K562 (cell line): ENCODE measurements around the gene ZNF318. TPM values are rescaled to one million over a fixed set of nuclear protein-coding genes. Genes with fewer than 3 reads are reported as not detected.
A peak's percentile ranks its signal among the peaks of the same experiment; 100 is the strongest.

Experiments used
- ATAC-seq: fragments of 200-7000 bp; cut with Tn5 transposase; 3 replicates; pipeline ENCODE4 v1.9.1; 2020; ENCODE audit warnings: moderate library complexity
- BruUV-seq: library from RNA; stranded (reverse); fragments of 400-500 nt; replicated peaks from 2 replicates; lab custom pipeline; 2021; lab: Mats Ljungman, UMichigan
- CTCF ChIA-PET: fragments of 300-600 bp; formaldehyde crosslinking; extraction: SDS; loops from one replicate; lab custom pipeline; 2021; ENCODE audit warnings: low intra/inter-chr PET ratio; lab: Yijun Ruan, JAX
- POLR2A ChIA-PET: fragments of 300-600, 350-650 bp; sonication (Branson Sonifier 250); formaldehyde crosslinking; extraction: SDS; loops from one replicate; lab custom pipeline; 2021; ENCODE audit warnings: antibody characterized with exemption, inconsistent platforms; lab: Yijun Ruan, JAX
- DNase-seq, 4 experiments: peaks; one replicate each; pipeline versions ENCODE4 v3.0.0 to v3.0.0-alpha.2; 2011 to 2018; ENCODE audit warnings: low spot score in 3 of 4, mixed read lengths in 3 of 4; ENCODE audit errors: extremely low read depth in 1 of 4
- FAIRE-seq: peaks from 2 replicates; lab custom pipeline; 2011; peaks lifted over from hg19 to GRCh38; lab: Jason Lieb, UNC
- H2AFZ ChIP-seq: 2 replicates; pipeline ENCODE4 v1.6.0; 2011; ENCODE audit warnings: low read depth, low read length, control low read depth, inconsistent platforms
- H3K27ac ChIP-seq: fragments of 200-600 bp; 3 replicates; pipeline ENCODE4 v1.8.0; 2011; ENCODE audit warnings: low read depth, mild to moderate bottlenecking, control low read depth, inconsistent platforms, low read length, moderate library complexity, mixed read lengths; ENCODE audit errors: extremely low read depth
- H3K27me3 ChIP-seq, 2 experiments: fragments of 300-600 bp in 1 of 2; 2 replicates in 1 of 2; 3 replicates in 1 of 2; pipeline versions ENCODE4 v1.6.0 to v1.8.0; 2011; ENCODE audit warnings: inconsistent platforms in 2 of 2, low read length in 2 of 2, mild to moderate bottlenecking in 1 of 2, mixed read lengths in 1 of 2, moderate library complexity in 1 of 2; ENCODE audit not compliant: control insufficient read depth in 2 of 2, insufficient read depth in 2 of 2
- H3K36me3 ChIP-seq: fragments of 300-600 bp; 3 replicates; pipeline ENCODE4 v1.8.0; 2011; ENCODE audit warnings: mild to moderate bottlenecking, low read length, inconsistent platforms; ENCODE audit not compliant: control insufficient read depth, insufficient read depth
- H3K4me1 ChIP-seq, 2 experiments: fragments of 200-600 bp in 1 of 2; replicated peaks in 1 of 2; 2 replicates in 1 of 2; 3 replicates in 1 of 2; pipeline versions ENCODE4 v1.5.1 to v1.8.0; 2011; ENCODE audit warnings: inconsistent platforms in 2 of 2, low read length in 2 of 2, mild to moderate bottlenecking in 1 of 2, mixed read lengths in 1 of 2, moderate library complexity in 1 of 2; ENCODE audit not compliant: control insufficient read depth in 2 of 2, insufficient read depth in 2 of 2
- H3K4me2 ChIP-seq: 2 replicates; pipeline ENCODE4 v1.6.1; 2011; ENCODE audit warnings: low read length, control low read depth, inconsistent platforms, mixed read lengths; ENCODE audit not compliant: insufficient read depth
- H3K4me3 ChIP-seq: fragments of 200-600 bp; sonication (generic), shearing (Covaris generic); 2 replicates; pipeline ENCODE4 v1.5.1; 2016; ENCODE audit warnings: control low read depth, inconsistent platforms
- H3K79me2 ChIP-seq: fragments of 200-600 bp; 3 replicates; pipeline ENCODE4 v1.8.0; 2011; ENCODE audit warnings: low read length, inconsistent platforms; ENCODE audit not compliant: control insufficient read depth, insufficient read depth
- H3K9ac ChIP-seq, 2 experiments: 2 replicates each; pipeline versions ENCODE4 v1.6.0 to v1.6.1; 2011; ENCODE audit warnings: low read depth in 2 of 2, low read length in 2 of 2, control low read depth in 1 of 2, inconsistent platforms in 1 of 2, mild to moderate bottlenecking in 1 of 2, mixed read lengths in 1 of 2; ENCODE audit not compliant: insufficient read depth in 1 of 2
- H3K9me1 ChIP-seq: one replicate; pipeline ENCODE4 v1.6.0; 2011; ENCODE audit warnings: inconsistent platforms, mild to moderate bottlenecking, low read length, moderate library complexity; ENCODE audit not compliant: control insufficient read depth, insufficient read depth
- H3K9me3 ChIP-seq: replicated peaks from 2 replicates; pipeline ENCODE4 v1.5.1; 2011; ENCODE audit warnings: low read depth, low read length, inconsistent platforms; ENCODE audit not compliant: control insufficient read depth, insufficient read depth
- H4K20me1 ChIP-seq: replicated peaks from 2 replicates; pipeline ENCODE4 v1.6.1; 2011; ENCODE audit warnings: low read length, inconsistent platforms, mixed read lengths; ENCODE audit not compliant: control insufficient read depth, insufficient read depth
- CBFA2T3 ChIP-seq: fragments of 450-650 bp; IDR thresholded peaks from 2 replicates; pipeline ENCODE4 v1.6.1; 2017
- FOSL1 ChIP-seq: fragments of 200-800 bp; sonication (Bioruptor generic); conservative IDR thresholded peaks from 2 replicates; pipeline ENCODE4 v1.6.1; 2016; ENCODE audit warnings: missing genetic modification characterization, missing compliant biosample characterization
- HDAC2 ChIP-seq: fragments of 450-650 bp; IDR thresholded peaks from 2 replicates; pipeline ENCODE4 v1.6.1; 2016; ENCODE audit warnings: mild to moderate bottlenecking
- HIVEP1 ChIP-seq: fragments of 250-450 bp; sonication (Bioruptor Pico); IDR thresholded peaks from 2 replicates; pipeline ENCODE4 v1.4.0; 2020; ENCODE audit warnings: mild to moderate bottlenecking
- JUN ChIP-seq, 2 experiments: sonication (generic) in 1 of 2; formaldehyde crosslinking in 1 of 2; IDR thresholded peaks; 2 replicates each; pipeline versions ENCODE4 v1.6.1 to v1.8.0; 2012 to 2022; ENCODE audit warnings: borderline replicate concordance in 2 of 2, mild to moderate bottlenecking in 2 of 2, improper control_type of control experiment in 1 of 2, low read depth in 1 of 2, low read length in 1 of 2, missing genetic modification reagents in 1 of 2
- KDM4B ChIP-seq, 2 experiments: fragments of 450-650 bp in 1 of 2; sonication (generic) in 1 of 2; IDR thresholded peaks; 2 replicates each; pipeline ENCODE4 v1.6.1; 2016 to 2017; ENCODE audit warnings: borderline replicate concordance in 2 of 2, antibody characterized with exemption in 1 of 2, low read depth in 1 of 2, mild to moderate bottlenecking in 1 of 2
- KDM5B ChIP-seq: fragments of 200-600 bp; sonication (generic); IDR thresholded peaks from 2 replicates; pipeline ENCODE4 v1.6.1; 2012; ENCODE audit warnings: low read depth, mild to moderate bottlenecking, moderate library complexity, low read length, control low read depth, inconsistent platforms; ENCODE audit not compliant: insufficient replicate concordance
- MYC ChIP-seq, 2 experiments: fragments of 250-450 bp in 1 of 2; sonication (Bioruptor Pico) in 1 of 2; IDR thresholded peaks; 2 replicates each; pipeline versions ENCODE4 v1.5.1 to v1.6.1; 2012 to 2021; ENCODE audit warnings: low read depth in 2 of 2, borderline replicate concordance in 1 of 2, improper control_type of control experiment in 1 of 2, low read length in 1 of 2, mild to moderate bottlenecking in 1 of 2, moderate library complexity in 1 of 2
- NCOA4 ChIP-seq: fragments of 450-650 bp; IDR thresholded peaks from 2 replicates; pipeline ENCODE4 v1.6.1; 2018; ENCODE audit warnings: mild to moderate bottlenecking; ENCODE audit not compliant: partially characterized antibody
- PHTF2 ChIP-seq: fragments of 250-450 bp; sonication (Bioruptor Pico); IDR thresholded peaks from 2 replicates; pipeline ENCODE4 v1.5.0; 2021; ENCODE audit warnings: mild to moderate bottlenecking
- SPI1 ChIP-seq: IDR thresholded peaks from 2 replicates; pipeline ENCODE4 v1.6.1; 2011; ENCODE audit warnings: low read depth, low read length, control low read depth, borderline replicate concordance
- ZNF699 ChIP-seq: fragments of 250-450 bp; sonication (Bioruptor Pico); IDR thresholded peaks from 2 replicates; pipeline ENCODE4 v1.8.0; 2021; ENCODE audit warnings: mild to moderate bottlenecking, moderate library complexity; ENCODE audit not compliant: insufficient replicate concordance
- WGBS: fragments of 100-300 bp; shearing (Covaris generic); methylation state at CpG from one replicate; pipeline ENCODE4 v1.1.6; 2016; ENCODE audit warnings: low coverage, mixed read lengths; ENCODE audit not compliant: insufficient coverage; ENCODE audit errors: missing lambda C conversion rate; 5-methylcytosine and 5-hydroxymethylcytosine counted together
- in situ Hi-C: fragments of 300-500 bp; cut with MboI; formaldehyde crosslinking; loops from 4 replicates; pipeline ENCODE4 v1.15.0; 2018; ENCODE audit warnings: inconsistent platforms, mixed read lengths
- intact Hi-C: fragments of 100-400 bp; cut with micrococcal nuclease; formaldehyde crosslinking; loops from 2 replicates; pipeline ENCODE4 v1.14.2; 2022
- polyA plus RNA-seq, 8 experiments: library from polyadenylated mRNA; depleted of rRNA in 4 of 8; stranded (reverse) in 5 of 8; unstranded in 3 of 8; fragments of >200 nt; fragmentation: Nextera tagmentation in 2 of 8; fragmentation: Illumina TruSeq in 1 of 8; extraction: Ambion mirVana in 2 of 8; extraction: Trizol in 1 of 8; gene quantifications; 2 replicates each; pipeline versions ENCODE4 v1.2.1 to v1.2.3, GENCODE V29; 2011 to 2014; ENCODE audit warnings: inconsistent platforms in 1 of 8, missing spikeins in 1 of 8
- total RNA-seq, 7 experiments: library from RNA; depleted of rRNA in 6 of 7; stranded (reverse); fragments of >200 nt in 6 of 7; fragmentation: Illumina TruSeq in 2 of 7; extraction: Trizol in 2 of 7; gene quantifications; 2 replicates each; pipeline versions ENCODE4 v1.2.1 to v1.2.3, GENCODE V29; 2011 to 2021; ENCODE audit warnings: low replicate concordance in 1 of 7
- TF ChIP-seq, protein P1 (sequence below): fragments of 450-650 bp; IDR thresholded peaks from 2 replicates; pipeline ENCODE4 v1.6.1; 2016

The ZNF318 gene
- total and polyA plus RNA-seq, 9 of the 15 experiments (the other 6 are each of a cell fraction or from before 2014, with no cell fraction given) = 3.2 to 19.0 (median 9.2) TPM

DNA sequence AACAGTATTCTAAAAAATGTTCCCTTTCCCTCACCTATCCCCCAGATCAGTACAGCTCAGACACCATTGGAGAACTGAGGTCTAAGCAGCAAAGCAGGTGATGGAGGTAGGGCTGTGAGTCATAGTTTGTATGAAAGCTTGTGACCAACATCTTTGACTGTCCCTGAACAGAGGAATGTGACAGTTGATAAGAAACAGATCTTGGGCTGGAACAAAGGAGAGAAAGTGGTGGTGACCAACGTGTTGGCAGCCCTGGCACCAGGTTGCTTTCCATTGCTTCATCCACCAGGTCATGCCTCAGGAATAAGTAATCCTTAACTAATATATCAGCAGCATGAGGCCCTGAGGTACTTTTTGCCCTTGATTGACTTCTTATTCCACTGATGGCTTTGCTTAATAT lies 40.9 kb downstream of the ZNF318 start (continued):
- TF ChIP-seq, protein P1, sequence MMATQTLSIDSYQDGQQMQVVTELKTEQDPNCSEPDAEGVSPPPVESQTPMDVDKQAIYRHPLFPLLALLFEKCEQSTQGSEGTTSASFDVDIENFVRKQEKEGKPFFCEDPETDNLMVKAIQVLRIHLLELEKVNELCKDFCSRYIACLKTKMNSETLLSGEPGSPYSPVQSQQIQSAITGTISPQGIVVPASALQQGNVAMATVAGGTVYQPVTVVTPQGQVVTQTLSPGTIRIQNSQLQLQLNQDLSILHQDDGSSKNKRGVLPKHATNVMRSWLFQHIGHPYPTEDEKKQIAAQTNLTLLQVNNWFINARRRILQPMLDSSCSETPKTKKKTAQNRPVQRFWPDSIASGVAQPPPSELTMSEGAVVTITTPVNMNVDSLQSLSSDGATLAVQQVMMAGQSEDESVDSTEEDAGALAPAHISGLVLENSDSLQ = peak; percentile 22; the same call in 1 of the 2 replicates
- TF ChIP-seq HDAC2 (no peak), ZNF699 (CRISPR knock-in tag) (no peak), FOSL1 (tag) (peak; percentile 51), JUN (IDR thresholded peaks at IDR 0.05; ENCODE audit: borderline replicate concordance, low read depth, low read length) (0 out of 2 replicates have a peak, but pooled peaks have one; percentile 41), JUN (CRISPR knock-in tag; IDR thresholded peaks at IDR 0.05; ENCODE audit: borderline replicate concordance) (no peak)
- TF ChIP-seq, all 486 proteins: peak for 8

DNA sequence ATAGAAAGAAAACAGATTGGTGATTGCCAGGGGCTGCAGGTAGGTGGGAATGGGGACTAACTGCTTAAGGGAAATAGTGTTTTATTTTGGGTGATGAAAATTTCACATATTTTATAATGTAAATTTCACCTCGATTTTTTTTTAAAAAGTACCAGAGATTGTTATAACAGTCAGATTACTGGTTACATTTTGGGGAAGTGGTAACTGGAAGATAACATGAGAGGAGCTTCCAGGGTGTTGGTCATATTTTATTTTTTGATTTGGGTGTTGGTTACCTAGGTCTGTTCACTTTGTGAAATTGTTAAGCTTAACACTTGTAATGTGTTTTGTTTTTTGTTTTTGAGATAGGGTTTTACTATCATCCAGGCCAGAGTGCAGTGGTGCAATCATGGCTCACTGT lies 43.6 kb downstream of the ZNF318 start:
- in situ Hi-C loops = no loop called here

More for the DNA sequence above, 43.6 kb downstream of the ZNF318 start:
- DNase-seq (no peak), FAIRE-seq (no peak), ATAC-seq (no peak)
- no peaks in the 10 kb centered on the region for H3K36me3 ChIP-seq
- BruUV-seq = no TSS peak
- no peak overlapping the region for H3K4me3 ChIP-seq
- H3K9me1 ChIP-seq = no peaks in the 10 kb centered on the region
- WGBS = 4% methylated on average over 1 of the region's 1 CpG
- no peaks in the 10 kb centered on the region for H3K9me3 ChIP-seq
- CTCF ChIA-PET = no interaction called here
- POLR2A ChIA-PET = interaction anchor here (0.9 to 1.2 kb wide), 2 partner anchors 11 to 33 kb away, joined by 3 read pairs; no protein-coding TSS in a partner anchor
- intact Hi-C loops = no loop called here
- no peaks in the 10 kb centered on the region for H4K20me1 ChIP-seq
- no peaks in the 10 kb centered on the region; a peak in 1 of 5 replicates for H3K4me1 ChIP-seq
- TF ChIP-seq HIVEP1 (CRISPR knock-in tag) (no peak), CBFA2T3 (no peak), KDM5B (no peak), NCOA4 (no peak), SPI1 (peak; percentile 74; the same call in 1 of the 2 replicates), PHTF2 (CRISPR knock-in tag) (no peak), KDM4B (IDR thresholded peaks at IDR 0.05; ENCODE audit: borderline replicate concordance in 2 of 2, low read depth in 1 of 2) (no peak), MYC (IDR thresholded peaks at IDR 0.05; ENCODE audit: low read depth, low read length) (no peak), MYC (CRISPR knock-in tag; IDR thresholded peaks at IDR 0.05; ENCODE audit: borderline replicate concordance, low read depth) (no peak)
- no peak overlapping the region for H2AFZ ChIP-seq
- H3K79me2 ChIP-seq = no peaks in the 10 kb centered on the region
- H3K27me3 ChIP-seq = peaks cover 4 to 7% of the 10 kb centered on the region in 2 experiments; a peak in 1 of 5 replicates
- no peak overlapping the region for H3K4me2 ChIP-seq
- no peak overlapping the region for H3K27ac ChIP-seq
- H3K9ac ChIP-seq = no peak overlapping the region
